ENCODE data around the gene TGFBR3. TPM values are rescaled to one million over a fixed set of nuclear protein-coding genes. Genes with fewer than 3 reads are reported as not detected.
A peak's percentile ranks its signal among the peaks of the same experiment; 100 is the strongest.

The TGFBR3 gene
- total RNA-seq, 2 donors from 2014 or later, result 67.6 to 157 TPM

GRCh38 chr1:91792489-91793071 is 93.4 kb downstream of the TGFBR3 start:
- peaks cover 68 to 71% of the 10 kb centered on the region in 2 donors for H3K4me1 Mint-ChIP-seq (ENCODE audit: low read depth in 2 of 2)
- H3K4me3 Mint-ChIP-seq, result peak overlapping the region; percentile 30
- peak overlapping the region; percentile 66 to 96 for H3K27ac Mint-ChIP-seq
- no peak for ATAC-seq
- no peaks in the 10 kb centered on the region for H3K9me3 Mint-ChIP-seq
- DNase-seq (ENCODE audit: low spot score), result no peak
- no peaks in the 10 kb centered on the region for H3K27me3 Mint-ChIP-seq
- peaks cover 26% of the 10 kb centered on the region for H3K36me3 Mint-ChIP-seq

GRCh38 chr1:91791691-91792488 is 94.1 kb downstream of the TGFBR3 start:
- DNase-seq (ENCODE audit: low spot score), result no peak
- Mint-ChIP-seq H3K27ac (peak overlapping the region; percentile 66 to 96), H3K4me1 (ENCODE audit: low read depth in 2 of 2) (peaks cover 71 to 73% of the 10 kb centered on the region in 2 donors), H3K36me3 (peaks cover 26% of the 10 kb centered on the region), H3K27me3 (no peaks in the 10 kb centered on the region), H3K9me3 (no peaks in the 10 kb centered on the region), H3K4me3 (peak overlapping the region; percentile 30)
- peak; percentile 66 to 70 for ATAC-seq

GRCh38 chr1:91791103-91791502 is 94.8 kb downstream of the TGFBR3 start:
- peak overlapping the region; percentile 53 for H3K4me3 Mint-ChIP-seq
- ATAC-seq (no peak), DNase-seq (ENCODE audit: low spot score) (no peak)
- no peaks in the 10 kb centered on the region for H3K9me3 Mint-ChIP-seq
- peak overlapping the region; percentile 66 to 96 for H3K27ac Mint-ChIP-seq
- peaks cover 69 to 74% of the 10 kb centered on the region in 2 donors for H3K4me1 Mint-ChIP-seq (ENCODE audit: low read depth in 2 of 2)
- H3K27me3 Mint-ChIP-seq, result no peaks in the 10 kb centered on the region
- peaks cover 24% of the 10 kb centered on the region for H3K36me3 Mint-ChIP-seq

GRCh38 chr1:91790392-91790791 is 95.6 kb downstream of the TGFBR3 start:
- Mint-ChIP-seq H3K27ac (peak overlapping the region; percentile 66 to 96), H3K36me3 (peaks cover 21% of the 10 kb centered on the region), H3K9me3 (no peaks in the 10 kb centered on the region), H3K4me1 (ENCODE audit: low read depth in 2 of 2) (peaks cover 64 to 69% of the 10 kb centered on the region in 2 donors), H3K27me3 (no peaks in the 10 kb centered on the region), H3K4me3 (peak overlapping the region; percentile 53)
- ATAC-seq, result peak in 1 of 2 donors; percentile 20
- DNase-seq (ENCODE audit: low spot score), result no peak

GRCh38 chr1:91789273-91789997 is 96.5 kb downstream of the TGFBR3 start:
- Mint-ChIP-seq H3K4me1 (ENCODE audit: low read depth in 2 of 2) (peaks cover 62 to 69% of the 10 kb centered on the region in 2 donors), H3K27ac (peak overlapping the region; percentile 35 to 62), H3K36me3 (peaks cover 16% of the 10 kb centered on the region), H3K27me3 (no peaks in the 10 kb centered on the region), H3K9me3 (no peaks in the 10 kb centered on the region), H3K4me3 (no peak overlapping the region)
- ATAC-seq (no peak), DNase-seq (ENCODE audit: low spot score) (no peak)

GRCh38 chr1:91787919-91788318 is 98.0 kb downstream of the TGFBR3 start:
- no peak for DNase-seq (ENCODE audit: low spot score)
- peak overlapping the region; percentile 27 to 75 for H3K27ac Mint-ChIP-seq
- peaks cover 67 to 77% of the 10 kb centered on the region in 2 donors for H3K4me1 Mint-ChIP-seq (ENCODE audit: low read depth in 2 of 2)
- peaks cover 2% of the 10 kb centered on the region for H3K9me3 Mint-ChIP-seq
- no peak overlapping the region for H3K4me3 Mint-ChIP-seq
- no peaks in the 10 kb centered on the region for H3K27me3 Mint-ChIP-seq
- no peak for ATAC-seq
- peaks cover 18% of the 10 kb centered on the region for H3K36me3 Mint-ChIP-seq

GRCh38 chr1:91784616-91785015 is 101.3 kb downstream of the TGFBR3 start:
- H3K36me3 Mint-ChIP-seq, result peaks cover 18% of the 10 kb centered on the region
- DNase-seq (ENCODE audit: low spot score) (no peak), ATAC-seq (no peak)
- no peaks in the 10 kb centered on the region for H3K27me3 Mint-ChIP-seq
- H3K27ac Mint-ChIP-seq, result peak overlapping the region; percentile 80 to 88
- H3K4me3 Mint-ChIP-seq, result peak overlapping the region; percentile 79
- peaks cover 2% of the 10 kb centered on the region for H3K9me3 Mint-ChIP-seq
- H3K4me1 Mint-ChIP-seq (ENCODE audit: low read depth in 2 of 2), result peaks cover 60 to 63% of the 10 kb centered on the region in 2 donors

- peak overlapping the region; percentile 79 for H3K4me3 Mint-ChIP-seq
- H3K27me3 Mint-ChIP-seq, result no peaks in the 10 kb centered on the region
- H3K27ac Mint-ChIP-seq, result peak overlapping the region; percentile 80 to 88
- DNase-seq (ENCODE audit: low spot score) (no peak), ATAC-seq (peak; percentile 78 to 87)
- H3K36me3 Mint-ChIP-seq, result peaks cover 20% of the 10 kb centered on the region
- H3K9me3 Mint-ChIP-seq, result peaks cover 2% of the 10 kb centered on the region
- peaks cover 63 to 65% of the 10 kb centered on the region in 2 donors for H3K4me1 Mint-ChIP-seq (ENCODE audit: low read depth in 2 of 2)
These were observed 101.8 kb downstream of the TGFBR3 start for GRCh38 chr1:91784191-91784590.

- no peaks in the 10 kb centered on the region for H3K27me3 Mint-ChIP-seq
- H3K36me3 Mint-ChIP-seq, result peaks cover 26% of the 10 kb centered on the region
- DNase-seq (ENCODE audit: low spot score) (no peak), ATAC-seq (no peak)
- peak overlapping the region; percentile 3 for H3K4me3 Mint-ChIP-seq
- H3K9me3 Mint-ChIP-seq, result peaks cover 2% of the 10 kb centered on the region
- peaks cover 69 to 71% of the 10 kb centered on the region in 2 donors for H3K4me1 Mint-ChIP-seq (ENCODE audit: low read depth in 2 of 2)
- peak overlapping the region; percentile 80 to 88 for H3K27ac Mint-ChIP-seq
These were observed 102.4 kb downstream of the TGFBR3 start for GRCh38 chr1:91783423-91784170.

- ATAC-seq, result no peak
- Mint-ChIP-seq H3K36me3 (peaks cover 27% of the 10 kb centered on the region), H3K27ac (peak overlapping the region; percentile 63 to 91), H3K4me3 (peak overlapping the region; percentile 18), H3K27me3 (no peaks in the 10 kb centered on the region), H3K4me1 (ENCODE audit: low read depth in 2 of 2) (peaks cover 63 to 66% of the 10 kb centered on the region in 2 donors), H3K9me3 (peaks cover 2% of the 10 kb centered on the region)
- no peak for DNase-seq (ENCODE audit: low spot score)
These were observed 103.9 kb downstream of the TGFBR3 start for GRCh38 chr1:91781901-91782622.

GRCh38 chr1:91781371-91781825 is 104.6 kb downstream of the TGFBR3 start:
- H3K4me1 Mint-ChIP-seq (ENCODE audit: low read depth in 2 of 2), result peaks cover 68 to 71% of the 10 kb centered on the region in 2 donors
- H3K36me3 Mint-ChIP-seq, result peaks cover 27% of the 10 kb centered on the region
- no peaks in the 10 kb centered on the region for H3K27me3 Mint-ChIP-seq
- ATAC-seq, result peak in 1 of 2 donors; percentile 43
- H3K9me3 Mint-ChIP-seq, result peaks cover 2% of the 10 kb centered on the region
- H3K4me3 Mint-ChIP-seq, result peak overlapping the region; percentile 18
- no peak for DNase-seq (ENCODE audit: low spot score)
- H3K27ac Mint-ChIP-seq, result peak overlapping the region; percentile 63 to 91

- no peak for ATAC-seq
- Mint-ChIP-seq H3K27me3 (no peaks in the 10 kb centered on the region), H3K36me3 (peaks cover 21% of the 10 kb centered on the region), H3K9me3 (peaks cover 6% of the 10 kb centered on the region), H3K4me1 (ENCODE audit: low read depth in 2 of 2) (peaks cover 72 to 74% of the 10 kb centered on the region in 2 donors), H3K4me3 (no peak overlapping the region), H3K27ac (peak overlapping the region; percentile 68 to 74)
- no peak for DNase-seq (ENCODE audit: low spot score)
These were observed 106.4 kb downstream of the TGFBR3 start for GRCh38 chr1:91779548-91780021.

Data from natural killer cell treated with Interleukin-12 subunit alpha and Interleukin-12 subunit beta and Interleukin-15 and Interleukin-18, amount 100 ng/mL, for 72 hours (primary cell).